Mesenchymal stem cell (in vitro differentiated cells and primary cell): ENCODE measurements around the gene NCF4.
A peak's percentile ranks its signal among the peaks of the same experiment; 100 is the strongest.

Experiments
- DNase-seq: peaks from one replicate; pipeline ENCODE4 v3.0.0-alpha.2; 2013
- H2AFZ ChIP-seq: one replicate; pipeline ENCODE4 v1.6.1; 2013; ENCODE audit warnings: low read depth, mild to moderate bottlenecking, control low read depth, inconsistent platforms, low read length, moderate library complexity
- H2AK5ac ChIP-seq: 2 replicates; pipeline ENCODE4 v1.6.1; 2013; ENCODE audit warnings: low read length, moderate library complexity, mild to moderate bottlenecking, inconsistent platforms; ENCODE audit not compliant: severe bottlenecking
- H2BK120ac ChIP-seq: one replicate; pipeline ENCODE4 v1.6.1; 2013; ENCODE audit warnings: low read depth, mild to moderate bottlenecking, inconsistent platforms, low read length, moderate library complexity
- H2BK12ac ChIP-seq, 2 experiments: one replicate each; pipeline ENCODE4 v1.6.1; 2013; ENCODE audit warnings: inconsistent platforms in 2 of 2, low read length in 2 of 2, mild to moderate bottlenecking in 2 of 2, moderate library complexity in 2 of 2, control low read depth in 1 of 2
- H2BK15ac ChIP-seq: one replicate; pipeline ENCODE4 v1.6.1; 2013; ENCODE audit warnings: mild to moderate bottlenecking, low read depth, inconsistent platforms; ENCODE audit not compliant: poor library complexity, severe bottlenecking
- H2BK5ac ChIP-seq: 2 replicates; pipeline ENCODE4 v1.6.1; 2013; ENCODE audit warnings: low read depth, mild to moderate bottlenecking, low read length, control low read depth, inconsistent platforms; ENCODE audit not compliant: poor library complexity, severe bottlenecking
- H3K14ac ChIP-seq, 2 experiments: one replicate each; pipeline ENCODE4 v1.6.1; 2013; ENCODE audit warnings: inconsistent platforms in 2 of 2, low read length in 2 of 2, control low read depth in 1 of 2, mild to moderate bottlenecking in 1 of 2, moderate library complexity in 1 of 2
- H3K18ac ChIP-seq, 2 experiments: one replicate each; pipeline ENCODE4 v1.6.1; 2013; ENCODE audit warnings: inconsistent platforms in 2 of 2, low read length in 2 of 2, control low read depth in 1 of 2, low read depth in 1 of 2, mild to moderate bottlenecking in 1 of 2
- H3K23ac ChIP-seq, 2 experiments: one replicate each; pipeline ENCODE4 v1.6.1; 2013; ENCODE audit warnings: inconsistent platforms in 2 of 2, low read length in 2 of 2, mild to moderate bottlenecking in 2 of 2, moderate library complexity in 2 of 2, control low read depth in 1 of 2
- H3K27ac ChIP-seq: 2 replicates; pipeline ENCODE4 v1.5.1; 2013; ENCODE audit warnings: mild to moderate bottlenecking, moderate library complexity, low read length, control low read depth, inconsistent platforms; ENCODE audit not compliant: poor library complexity, severe bottlenecking
- H3K27me3 ChIP-seq, 2 experiments: 2 replicates each; pipeline versions ENCODE4 v1.6.1 to v1.7.0; 2013; ENCODE audit warnings: low read length in 2 of 2, mild to moderate bottlenecking in 2 of 2, moderate library complexity in 2 of 2, control low read depth in 1 of 2, inconsistent platforms in 1 of 2; ENCODE audit not compliant: control insufficient read depth in 1 of 2, insufficient read depth in 1 of 2
- H3K36me3 ChIP-seq, 2 experiments: 2 replicates each; pipeline versions ENCODE4 v1.6.1 to v1.7.0; 2013; ENCODE audit warnings: low read length in 2 of 2, control low read depth in 1 of 2, inconsistent platforms in 1 of 2, low read depth in 1 of 2, mild to moderate bottlenecking in 1 of 2; ENCODE audit not compliant: insufficient read depth in 2 of 2, control insufficient read depth in 1 of 2
- H3K4ac ChIP-seq, 2 experiments: one replicate each; pipeline ENCODE4 v1.6.1; 2013; ENCODE audit warnings: inconsistent platforms in 2 of 2, low read length in 2 of 2, mild to moderate bottlenecking in 2 of 2, moderate library complexity in 2 of 2, control low read depth in 1 of 2, low read depth in 1 of 2
- H3K4me1 ChIP-seq: 2 replicates; pipeline ENCODE4 v1.6.1; 2013; ENCODE audit warnings: low read depth, low read length, control low read depth; ENCODE audit not compliant: control insufficient read depth, insufficient read depth
- H3K4me2 ChIP-seq: 2 replicates; pipeline ENCODE4 v1.6.1; 2013; ENCODE audit warnings: low read length, mild to moderate bottlenecking, inconsistent platforms; ENCODE audit not compliant: poor library complexity, severe bottlenecking
- H3K4me3 ChIP-seq, 2 experiments: 2 replicates each; pipeline versions ENCODE4 v1.5.1 to v1.7.0; 2013; ENCODE audit warnings: low read length in 2 of 2, mild to moderate bottlenecking in 2 of 2, control low read depth in 1 of 2, low read depth in 1 of 2; ENCODE audit not compliant: insufficient read depth in 1 of 2
- H3K79me1 ChIP-seq: replicated peaks from 2 replicates; pipeline ENCODE4 v1.6.1; 2013; ENCODE audit warnings: mild to moderate bottlenecking, control low read depth, low read length, inconsistent platforms; ENCODE audit not compliant: poor library complexity, severe bottlenecking
- H3K9ac ChIP-seq: 2 replicates; pipeline ENCODE4 v1.7.0; 2013; ENCODE audit warnings: mild to moderate bottlenecking, low read length, moderate library complexity
- H3K9me3 ChIP-seq: 2 replicates; pipeline ENCODE4 v1.7.0; 2013; ENCODE audit warnings: mild to moderate bottlenecking, low read length; ENCODE audit not compliant: control insufficient read depth
- H4K8ac ChIP-seq: one replicate; pipeline ENCODE4 v1.6.1; 2013; ENCODE audit warnings: inconsistent platforms, mild to moderate bottlenecking, low read length, moderate library complexity
- H4K91ac ChIP-seq: one replicate; pipeline ENCODE4 v1.6.1; 2013; ENCODE audit warnings: mild to moderate bottlenecking, low read length, inconsistent platforms
- WGBS: methylation state at CpG from one replicate; pipeline ENCODE4 v1.1.7; 2013; ENCODE audit warnings: mixed read lengths; 5-methylcytosine and 5-hydroxymethylcytosine counted together

The NCF4 gene

GRCh38 chr22:36852056-36852973 is 8.5 kb upstream of the NCF4 start:
- Histone ChIP-seq H3K4me1 (peaks cover 2% of the 10 kb centered on the region), H2BK15ac (no peak overlapping the region), H2AFZ (no peak overlapping the region), H3K36me3 (no peaks in the 10 kb centered on the region), H2BK120ac (no peak overlapping the region), H3K4me2 (no peak overlapping the region), H2AK5ac (no peak overlapping the region), H3K9me3 (peaks cover 4% of the 10 kb centered on the region), H3K23ac (no peak overlapping the region), H4K8ac (no peak overlapping the region), H4K91ac (no peak overlapping the region), H3K4me3 (no peak overlapping the region), H3K18ac (no peak overlapping the region), H3K27me3 (peaks cover 47 to 64% of the 10 kb centered on the region in 2 experiments), H2BK12ac (no peak overlapping the region), H3K27ac (no peak overlapping the region), H2BK5ac (no peak overlapping the region), H3K14ac (no peak overlapping the region), H3K9ac (no peak overlapping the region), H3K79me1 (no peaks in the 10 kb centered on the region), H3K4ac (no peak overlapping the region)
- WGBS = 82% methylated on average over 4 of the region's 7 CpGs
- DNase-seq = no peak

GRCh38 chr22:36853407-36854099 is 7.3 kb upstream of the NCF4 start:
- H3K4me1 ChIP-seq = peaks cover 2% of the 10 kb centered on the region
- no peak overlapping the region for H2BK120ac ChIP-seq
- no peak overlapping the region for H2AK5ac ChIP-seq
- no peak overlapping the region for H3K14ac ChIP-seq
- no peak overlapping the region for H2BK15ac ChIP-seq
- H3K9ac ChIP-seq = no peak overlapping the region
- DNase-seq = peak; percentile 29
- no peak overlapping the region for H3K4ac ChIP-seq
- WGBS = 85% methylated on average over 12 of the region's 16 CpGs
- no peaks in the 10 kb centered on the region for H3K79me1 ChIP-seq
- H3K4me3 ChIP-seq = no peak overlapping the region
- no peak overlapping the region for H2BK5ac ChIP-seq
- H3K36me3 ChIP-seq = no peaks in the 10 kb centered on the region
- H3K4me2 ChIP-seq = no peak overlapping the region
- H3K23ac ChIP-seq = no peak overlapping the region
- H3K18ac ChIP-seq = no peak overlapping the region
- no peak overlapping the region for H2AFZ ChIP-seq
- H4K8ac ChIP-seq = peak overlapping the region; percentile 21
- no peak overlapping the region for H2BK12ac ChIP-seq
- H3K27me3 ChIP-seq = peaks cover 49 to 65% of the 10 kb centered on the region in 2 experiments
- no peak overlapping the region for H3K27ac ChIP-seq
- peaks cover 4% of the 10 kb centered on the region for H3K9me3 ChIP-seq
- no peak overlapping the region for H4K91ac ChIP-seq

GRCh38 chr22:36855478-36855877 is 5.3 kb upstream of the NCF4 start:
- H3K4me1 ChIP-seq = peaks cover 2% of the 10 kb centered on the region
- WGBS = 91% methylated on average over 3 of the region's 3 CpGs

DNA sequence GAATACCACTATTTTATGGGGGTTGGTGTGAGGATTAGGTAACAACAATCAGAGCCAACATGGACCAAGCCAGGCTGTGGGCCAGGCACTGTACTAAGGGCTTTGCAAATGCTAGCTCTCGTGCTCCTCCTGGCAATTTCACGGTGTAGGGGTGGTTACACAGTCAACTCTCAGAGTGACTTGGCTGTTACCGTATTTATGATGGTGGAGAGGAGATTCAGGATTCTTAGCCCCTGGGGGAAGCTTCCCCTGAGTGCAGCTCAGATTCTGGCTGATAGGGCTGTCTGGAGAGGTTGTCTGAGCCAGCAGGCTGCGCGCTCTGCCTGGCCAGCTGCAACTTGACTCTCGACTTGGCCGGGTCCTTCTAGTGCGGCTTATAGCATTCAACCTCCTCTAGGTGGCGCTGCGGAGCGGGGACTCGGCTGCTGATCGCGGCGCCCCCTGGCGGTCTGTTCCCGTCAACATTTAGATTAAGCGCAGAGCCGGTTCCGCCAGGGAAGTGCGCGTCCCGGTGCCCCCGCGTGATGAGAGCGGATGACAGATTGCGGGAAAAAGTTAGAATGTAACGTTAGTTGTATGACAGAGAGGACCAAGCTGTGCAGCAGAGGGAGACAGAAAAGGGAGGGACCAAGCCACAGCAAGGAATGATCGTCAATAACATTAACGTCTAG is 4.5 kb upstream of the NCF4 start:
- Histone ChIP-seq H2BK12ac (no peak overlapping the region), H2BK15ac (no peak overlapping the region), H3K4ac (no peak overlapping the region), H4K8ac (no peak overlapping the region), H3K9ac (no peak overlapping the region), H2BK5ac (no peak overlapping the region), H3K36me3 (no peaks in the 10 kb centered on the region), H3K79me1 (no peaks in the 10 kb centered on the region), H3K14ac (no peak overlapping the region), H3K23ac (no peak overlapping the region), H2AFZ (no peak overlapping the region), H3K27ac (no peak overlapping the region), H3K4me3 (no peak overlapping the region), H2AK5ac (no peak overlapping the region), H3K27me3 (peaks cover 29 to 52% of the 10 kb centered on the region in 2 experiments), H4K91ac (no peak overlapping the region), H3K18ac (no peak overlapping the region), H2BK120ac (no peak overlapping the region), H3K9me3 (peaks cover 4% of the 10 kb centered on the region), H3K4me2 (no peak overlapping the region), H3K4me1 (peaks cover 2% of the 10 kb centered on the region)
- DNase-seq = peak; percentile 77
- WGBS = 10% methylated on average over 29 of the region's 30 CpGs

More at GRCh38 chr22:36855478-36855877, 5.3 kb upstream of the NCF4 start:
- Histone ChIP-seq H3K14ac (peak overlapping the region in 1 of 2 experiments; percentile 49), H3K36me3 (no peaks in the 10 kb centered on the region), H2BK15ac (no peak overlapping the region), H2AK5ac (no peak overlapping the region), H3K4ac (no peak overlapping the region), H3K79me1 (no peaks in the 10 kb centered on the region), H3K4me2 (no peak overlapping the region), H3K23ac (no peak overlapping the region), H3K27me3 (peaks cover 36 to 60% of the 10 kb centered on the region in 2 experiments), H3K4me3 (no peak overlapping the region), H2BK5ac (no peak overlapping the region), H3K27ac (no peak overlapping the region), H3K18ac (no peak overlapping the region), H3K9me3 (peaks cover 4% of the 10 kb centered on the region), H2BK12ac (no peak overlapping the region), H2BK120ac (no peak overlapping the region), H4K8ac (no peak overlapping the region), H3K9ac (no peak overlapping the region), H2AFZ (no peak overlapping the region), H4K91ac (no peak overlapping the region)
- DNase-seq = no peak
